Epithelial cell of proximal tubule (primary cell): Measurements from ENCODE around the gene FNDC3A. TPM values are rescaled to one million over a fixed set of nuclear protein-coding genes. Genes with fewer than 3 reads are reported as not detected.
A peak's percentile ranks its signal among the peaks of the same experiment; 100 is the strongest.

Source experiments
- DNase-seq: peaks from one replicate; pipeline ENCODE4 v3.0.0-alpha.2; 2011; ENCODE audit warnings: low read depth
- H3K4me3 ChIP-seq: 2 replicates; pipeline ENCODE4 v1.5.1; 2011; ENCODE audit warnings: low read depth, mild to moderate bottlenecking, low read length
- total RNA-seq: library from RNA; depleted of rRNA; stranded (reverse); fragments of >200 nt; gene quantifications from 2 replicates; pipeline ENCODE4 v1.2.3, GENCODE V29; 2015
- TF ChIP-seq, protein P1 (sequence below): conservative IDR thresholded peaks from 2 replicates; pipeline ENCODE4 v1.5.1; 2012; ENCODE audit warnings: low read depth, mild to moderate bottlenecking, low read length

Gene FNDC3A
- total RNA-seq, 1 donor from 2014 or later = 27.2 TPM

DNA sequence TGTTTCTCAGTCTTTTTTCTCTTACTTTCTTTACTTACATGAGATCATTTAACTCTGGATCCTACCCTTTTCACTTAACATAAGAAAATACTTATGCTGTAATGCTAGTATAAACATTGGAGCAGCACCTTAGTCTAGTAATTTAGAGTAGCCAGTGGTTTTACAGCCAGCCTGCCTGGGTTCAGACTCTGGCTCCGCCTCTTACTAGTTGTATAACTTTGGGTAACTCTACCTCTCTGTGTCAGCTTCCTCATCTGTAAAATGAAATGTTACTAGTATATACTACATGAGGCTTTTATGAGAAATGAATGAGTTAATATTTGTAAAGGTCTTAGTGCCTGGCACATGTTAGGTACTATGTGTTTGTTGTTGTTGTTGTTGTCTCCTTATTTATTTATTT is 277.6 kb downstream of the FNDC3A start:
- no peak for DNase-seq
- no peak overlapping the region for H3K4me3 ChIP-seq

DNA sequence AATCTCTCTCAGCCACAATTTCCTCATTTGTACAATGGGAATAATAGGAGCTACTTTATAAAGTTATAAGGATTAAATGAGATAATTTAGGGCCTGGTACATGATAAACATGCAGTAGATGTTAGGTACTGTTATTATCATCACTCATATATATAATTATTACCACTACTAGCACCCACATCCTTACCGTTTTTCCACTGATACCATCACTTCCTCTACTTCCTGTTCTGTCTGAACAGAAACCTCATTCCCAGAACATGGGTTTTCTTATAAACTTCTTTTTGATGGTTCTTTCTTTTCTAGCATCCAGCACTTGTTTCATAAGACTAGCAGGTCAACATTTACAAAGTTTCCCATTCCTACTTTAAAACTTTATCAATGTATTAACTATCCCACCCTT is 278.3 kb downstream of the FNDC3A start:
- H3K4me3 ChIP-seq = no peak overlapping the region
- TF ChIP-seq, protein P1, sequence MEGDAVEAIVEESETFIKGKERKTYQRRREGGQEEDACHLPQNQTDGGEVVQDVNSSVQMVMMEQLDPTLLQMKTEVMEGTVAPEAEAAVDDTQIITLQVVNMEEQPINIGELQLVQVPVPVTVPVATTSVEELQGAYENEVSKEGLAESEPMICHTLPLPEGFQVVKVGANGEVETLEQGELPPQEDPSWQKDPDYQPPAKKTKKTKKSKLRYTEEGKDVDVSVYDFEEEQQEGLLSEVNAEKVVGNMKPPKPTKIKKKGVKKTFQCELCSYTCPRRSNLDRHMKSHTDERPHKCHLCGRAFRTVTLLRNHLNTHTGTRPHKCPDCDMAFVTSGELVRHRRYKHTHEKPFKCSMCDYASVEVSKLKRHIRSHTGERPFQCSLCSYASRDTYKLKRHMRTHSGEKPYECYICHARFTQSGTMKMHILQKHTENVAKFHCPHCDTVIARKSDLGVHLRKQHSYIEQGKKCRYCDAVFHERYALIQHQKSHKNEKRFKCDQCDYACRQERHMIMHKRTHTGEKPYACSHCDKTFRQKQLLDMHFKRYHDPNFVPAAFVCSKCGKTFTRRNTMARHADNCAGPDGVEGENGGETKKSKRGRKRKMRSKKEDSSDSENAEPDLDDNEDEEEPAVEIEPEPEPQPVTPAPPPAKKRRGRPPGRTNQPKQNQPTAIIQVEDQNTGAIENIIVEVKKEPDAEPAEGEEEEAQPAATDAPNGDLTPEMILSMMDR = no peak
- no peak for DNase-seq

More for the DNA sequence above, 277.6 kb downstream of the FNDC3A start:
- TF ChIP-seq, protein P1 = no peak

DNA sequence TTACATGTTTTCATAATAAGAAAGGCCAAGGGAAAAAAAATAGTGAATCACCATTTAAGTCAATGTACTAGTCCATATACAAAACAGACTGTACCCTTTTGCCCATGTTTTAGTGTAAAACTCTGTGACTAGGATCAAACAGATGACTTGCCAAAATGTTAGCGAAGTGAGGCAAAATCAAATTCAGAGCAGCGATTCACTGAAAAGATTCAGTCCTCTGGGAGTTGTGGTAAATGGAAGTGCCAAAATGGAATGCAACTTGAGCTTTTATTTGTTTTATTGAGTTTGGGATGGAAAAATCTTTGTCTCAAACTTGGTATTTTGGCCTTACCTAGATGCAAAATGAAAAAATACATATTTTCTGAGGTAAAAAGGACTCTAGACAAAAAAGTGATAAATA is 281.1 kb downstream of the FNDC3A start:
- TF ChIP-seq, protein P1 = no peak
- no peak for DNase-seq

GRCh38 chr13:49258089-49258796 is 282.5 kb downstream of the FNDC3A start:
- H3K4me3 ChIP-seq = peak overlapping the region; percentile 19
- no peak for DNase-seq
- TF ChIP-seq, protein P1 = no peak

More for the DNA sequence above, 281.1 kb downstream of the FNDC3A start:
- no peak overlapping the region for H3K4me3 ChIP-seq

Other genes with a start within 250 kb of the FNDC3A start
- gene MLNR, start 244.4 kb downstream of the FNDC3A start, total RNA-seq = not detected in 2 replicates